MM.1S (cell line): ENCODE data around the gene SMC1B.

Experiments used
- DNase-seq: peaks from one replicate; pipeline ENCODE4 v3.0.0-alpha.2; 2015
- H2AFZ ChIP-seq: fragments of 300-600 bp; sonication (generic); 2 replicates; pipeline ENCODE4 v1.6.0; 2016; ENCODE audit warnings: antibody characterized with exemption, low read length
- H3F3A ChIP-seq: fragments of 300-600 bp; sonication (generic); 2 replicates; pipeline ENCODE4 v1.6.1; 2016; ENCODE audit warnings: mild to moderate bottlenecking, antibody characterized with exemption, low read length, moderate library complexity, mixed read lengths; ENCODE audit not compliant: insufficient read depth
- H3K27ac ChIP-seq: fragments of 300-600 bp; sonication (generic); 2 replicates; pipeline ENCODE4 v1.5.1; 2016; ENCODE audit warnings: mild to moderate bottlenecking, low read length
- H3K27me3 ChIP-seq: fragments of 300-600 bp; sonication (generic); replicated peaks from 2 replicates; pipeline ENCODE4 v1.6.0; 2016; ENCODE audit warnings: low read length; ENCODE audit not compliant: insufficient read depth
- H3K36me3 ChIP-seq: fragments of 300-600 bp; sonication (generic); replicated peaks from 2 replicates; pipeline ENCODE4 v1.6.1; 2016; ENCODE audit warnings: mild to moderate bottlenecking, low read length, mixed read lengths; ENCODE audit not compliant: insufficient read depth
- H3K4me1 ChIP-seq: fragments of 300-600 bp; sonication (generic); 2 replicates; pipeline ENCODE4 v1.6.1; 2016; ENCODE audit warnings: low read length, mixed read lengths
- H3K4me2 ChIP-seq: fragments of 300-600 bp; sonication (generic); 2 replicates; pipeline ENCODE4 v1.6.0; 2016; ENCODE audit warnings: low read depth, low read length
- H3K4me3 ChIP-seq: fragments of 300-600 bp; sonication (generic); 2 replicates; pipeline ENCODE4 v1.5.1; 2016; ENCODE audit warnings: low read length, mixed read lengths
- H3K79me2 ChIP-seq: fragments of 300-600 bp; sonication (generic); 2 replicates; pipeline ENCODE4 v1.6.1; 2016; ENCODE audit warnings: mixed run types, low read length, mixed read lengths
- H3K9ac ChIP-seq: fragments of 300-600 bp; sonication (generic); 2 replicates; pipeline ENCODE4 v1.6.1; 2016; ENCODE audit warnings: low read length, mixed read lengths
- H3K9me2 ChIP-seq: fragments of 300-600 bp; sonication (generic); replicated peaks from 2 replicates; pipeline ENCODE4 v1.6.1; 2016; ENCODE audit warnings: mild to moderate bottlenecking, low read length, mixed read lengths; ENCODE audit not compliant: insufficient read depth
- H3K9me3 ChIP-seq: fragments of 300-600 bp; sonication (generic); replicated peaks from 2 replicates; pipeline ENCODE4 v1.6.1; 2016; ENCODE audit warnings: mild to moderate bottlenecking, low read length, mixed read lengths; ENCODE audit not compliant: insufficient read depth
- H4K20me1 ChIP-seq: fragments of 300-600 bp; sonication (generic); 2 replicates; pipeline ENCODE4 v1.6.1; 2016; ENCODE audit warnings: mild to moderate bottlenecking, low read length, moderate library complexity, mixed read lengths; ENCODE audit not compliant: insufficient read depth
- CTCF ChIP-seq: fragments of 300-600 bp; sonication (generic); IDR thresholded peaks from 2 replicates; pipeline ENCODE4 v1.5.1; 2016; ENCODE audit warnings: antibody characterized with exemption, low read length, mixed read lengths
- EZH2 ChIP-seq: fragments of 300-600 bp; sonication (generic); optimal IDR thresholded peaks from 2 replicates; pipeline ENCODE3; 2017; ENCODE audit warnings: low read depth, mild to moderate bottlenecking, antibody characterized with exemption, low read length, mixed read lengths
- EZH2phosphoT487 ChIP-seq: fragments of 300-600 bp; sonication (generic); IDR thresholded peaks from 2 replicates; pipeline ENCODE4 v1.6.1; 2018; ENCODE audit warnings: antibody characterized with exemption, low read length

SMC1B gene

DNA sequence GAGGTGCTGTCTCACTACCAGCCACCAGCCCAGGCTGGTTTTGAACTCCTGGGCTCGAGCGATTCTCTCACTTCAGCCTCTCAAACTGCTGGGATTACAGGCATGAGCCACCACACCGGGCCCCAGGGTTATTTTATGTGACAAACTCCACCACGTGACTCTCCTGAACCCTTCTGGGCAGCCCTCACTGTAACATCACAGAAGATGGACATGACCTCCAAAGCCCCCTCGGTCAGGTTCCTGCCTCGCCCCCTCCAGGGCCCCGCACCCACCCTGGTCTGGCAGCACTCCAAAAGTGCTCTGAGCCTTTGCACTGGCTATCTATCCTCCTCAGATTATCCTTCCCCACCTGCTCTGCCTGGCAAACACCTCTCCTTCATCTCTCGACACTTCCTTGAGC is 43.4 kb upstream of the SMC1B start:
- DNase-seq = no peak
- H3K4me3 ChIP-seq = no peak overlapping the region
- no peaks in the 10 kb centered on the region for H3K4me1 ChIP-seq
- H3K9me2 ChIP-seq = no peaks in the 10 kb centered on the region
- no peak overlapping the region for H3K9ac ChIP-seq
- H3K9me3 ChIP-seq = no peaks in the 10 kb centered on the region
- H3K4me2 ChIP-seq = no peak overlapping the region
- H3K36me3 ChIP-seq = no peaks in the 10 kb centered on the region
- no peaks in the 10 kb centered on the region for H3F3A ChIP-seq
- no peak overlapping the region for H3K27ac ChIP-seq
- H3K27me3 ChIP-seq = peaks cover 91% of the 10 kb centered on the region
- no peaks in the 10 kb centered on the region for H3K79me2 ChIP-seq
- TF ChIP-seq CTCF (no peak), EZH2phosphoT487 (no peak), EZH2 (no peak)
- H4K20me1 ChIP-seq = no peaks in the 10 kb centered on the region
- no peak overlapping the region for H2AFZ ChIP-seq

- no peak overlapping the region for H2AFZ ChIP-seq
- no peak for DNase-seq
- no peak overlapping the region for H3K9ac ChIP-seq
- H3K9me2 ChIP-seq = no peaks in the 10 kb centered on the region
- H3K9me3 ChIP-seq = no peaks in the 10 kb centered on the region
- H3K4me2 ChIP-seq = no peak overlapping the region
- TF ChIP-seq CTCF (no peak), EZH2 (no peak), EZH2phosphoT487 (no peak)
- no peaks in the 10 kb centered on the region for H4K20me1 ChIP-seq
- no peaks in the 10 kb centered on the region for H3K79me2 ChIP-seq
- peaks cover 98% of the 10 kb centered on the region for H3K27me3 ChIP-seq
- H3K36me3 ChIP-seq = no peaks in the 10 kb centered on the region
- H3K27ac ChIP-seq = no peak overlapping the region
- no peaks in the 10 kb centered on the region for H3K4me1 ChIP-seq
- no peak overlapping the region for H3K4me3 ChIP-seq
- H3F3A ChIP-seq = no peaks in the 10 kb centered on the region
Measured at GRCh38 chr22:45455621-45456020, 42.2 kb upstream of the SMC1B start.

- no peaks in the 10 kb centered on the region for H3K9me2 ChIP-seq
- H3F3A ChIP-seq = no peaks in the 10 kb centered on the region
- H3K9me3 ChIP-seq = no peaks in the 10 kb centered on the region
- TF ChIP-seq EZH2phosphoT487 = no peak
- TF ChIP-seq EZH2 = no peak
- no peak for TF ChIP-seq CTCF
- DNase-seq = no peak
- no peaks in the 10 kb centered on the region for H3K4me1 ChIP-seq
- no peak overlapping the region for H3K27ac ChIP-seq
- H3K36me3 ChIP-seq = no peaks in the 10 kb centered on the region
- peaks cover 98% of the 10 kb centered on the region for H3K27me3 ChIP-seq
- H2AFZ ChIP-seq = no peak overlapping the region
- H3K79me2 ChIP-seq = no peaks in the 10 kb centered on the region
- H4K20me1 ChIP-seq = no peaks in the 10 kb centered on the region
- no peak overlapping the region for H3K4me2 ChIP-seq
- H3K9ac ChIP-seq = no peak overlapping the region
- no peak overlapping the region for H3K4me3 ChIP-seq
Measured at GRCh38 chr22:45455212-45455611, 41.8 kb upstream of the SMC1B start.
